ENCODE results near the gene CDH23.

The CDH23 gene

DNA sequence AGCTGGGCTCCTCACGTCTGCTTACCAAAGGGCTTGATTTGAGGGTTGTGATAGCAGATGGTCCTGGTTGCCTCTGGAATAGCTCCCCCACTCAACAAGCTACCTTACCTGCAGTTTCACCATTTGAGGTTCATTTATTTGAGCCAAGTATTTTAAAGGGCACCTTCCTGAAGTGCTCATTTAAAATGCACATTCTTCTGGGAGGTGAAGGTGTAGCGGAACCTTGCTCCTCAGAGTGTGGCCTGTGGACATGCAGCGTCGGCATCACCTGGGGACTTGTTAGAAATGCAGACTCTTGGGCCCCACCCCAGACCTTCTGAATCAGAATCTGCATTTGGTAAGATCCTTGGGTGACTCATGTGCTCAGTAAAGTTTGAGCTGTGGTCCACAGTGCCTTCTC is 2.3 kb downstream of the CDH23 start:
- no peak for TF ChIP-seq EZH2phosphoT487 (IDR thresholded peaks at IDR 0.05; ENCODE audit: borderline replicate concordance, low read length)
- TF ChIP-seq, protein P1, sequence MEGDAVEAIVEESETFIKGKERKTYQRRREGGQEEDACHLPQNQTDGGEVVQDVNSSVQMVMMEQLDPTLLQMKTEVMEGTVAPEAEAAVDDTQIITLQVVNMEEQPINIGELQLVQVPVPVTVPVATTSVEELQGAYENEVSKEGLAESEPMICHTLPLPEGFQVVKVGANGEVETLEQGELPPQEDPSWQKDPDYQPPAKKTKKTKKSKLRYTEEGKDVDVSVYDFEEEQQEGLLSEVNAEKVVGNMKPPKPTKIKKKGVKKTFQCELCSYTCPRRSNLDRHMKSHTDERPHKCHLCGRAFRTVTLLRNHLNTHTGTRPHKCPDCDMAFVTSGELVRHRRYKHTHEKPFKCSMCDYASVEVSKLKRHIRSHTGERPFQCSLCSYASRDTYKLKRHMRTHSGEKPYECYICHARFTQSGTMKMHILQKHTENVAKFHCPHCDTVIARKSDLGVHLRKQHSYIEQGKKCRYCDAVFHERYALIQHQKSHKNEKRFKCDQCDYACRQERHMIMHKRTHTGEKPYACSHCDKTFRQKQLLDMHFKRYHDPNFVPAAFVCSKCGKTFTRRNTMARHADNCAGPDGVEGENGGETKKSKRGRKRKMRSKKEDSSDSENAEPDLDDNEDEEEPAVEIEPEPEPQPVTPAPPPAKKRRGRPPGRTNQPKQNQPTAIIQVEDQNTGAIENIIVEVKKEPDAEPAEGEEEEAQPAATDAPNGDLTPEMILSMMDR (IDR thresholded peaks at IDR 0.05; ENCODE audit: low read depth, low read length, poor library complexity, severe bottlenecking): no peak
- H3K4me3 ChIP-seq (ENCODE audit: low read length): no peak overlapping the region
- H3K27me3 ChIP-seq (ENCODE audit: control insufficient read depth, low read length): no peaks in the 10 kb centered on the region

DNA sequence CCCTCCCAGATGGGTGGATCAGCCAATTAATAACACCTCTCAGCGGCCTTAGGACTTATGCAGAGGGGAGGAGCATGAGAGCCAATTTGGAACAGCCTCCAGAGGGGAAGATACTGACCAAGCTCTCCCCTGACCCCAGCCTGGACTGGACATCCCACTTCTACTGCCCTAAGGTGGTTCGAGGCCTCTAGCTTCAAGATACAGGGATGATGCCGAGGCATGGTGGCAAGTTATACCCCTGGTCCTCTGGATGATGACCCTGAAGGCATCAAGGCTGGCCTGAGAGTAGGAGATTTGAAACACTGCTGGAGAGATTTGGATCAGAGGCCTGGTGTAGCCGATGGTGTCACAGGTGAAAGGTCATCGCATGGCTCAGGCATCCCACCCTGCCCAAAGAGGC is 3.2 kb downstream of the CDH23 start:
- no peaks in the 10 kb centered on the region for H3K79me2 ChIP-seq (ENCODE audit: control insufficient read depth, low read length)
- H4K20me1 ChIP-seq (ENCODE audit: control insufficient read depth, insufficient read depth, low read depth, low read length): no peaks in the 10 kb centered on the region
- H3F3A ChIP-seq (ENCODE audit: control insufficient read depth, insufficient read depth): no peaks in the 10 kb centered on the region
- H3K27me3 ChIP-seq (ENCODE audit: control insufficient read depth, low read length): no peaks in the 10 kb centered on the region
- H3K4me1 ChIP-seq (ENCODE audit: control insufficient read depth, low read length): no peaks in the 10 kb centered on the region
- no peaks in the 10 kb centered on the region for H3K9me2 ChIP-seq (replicated peaks; ENCODE audit: control insufficient read depth, low read length)
- TF ChIP-seq, protein P1 (IDR thresholded peaks at IDR 0.05; ENCODE audit: low read depth, low read length, poor library complexity, severe bottlenecking): no peak
- TF ChIP-seq EZH2phosphoT487 (IDR thresholded peaks at IDR 0.05; ENCODE audit: borderline replicate concordance, low read length): no peak
- H3K36me3 ChIP-seq (ENCODE audit: control insufficient read depth, low read length): no peaks in the 10 kb centered on the region
- H3K9me3 ChIP-seq (ENCODE audit: control insufficient read depth, insufficient read depth, low read length): no peaks in the 10 kb centered on the region
- no peak overlapping the region for H3K4me2 ChIP-seq (ENCODE audit: low read length)
- no peak overlapping the region for H3K27ac ChIP-seq (ENCODE audit: low read depth, low read length)
- H3K4me3 ChIP-seq (ENCODE audit: low read length): no peak overlapping the region

More for the DNA sequence above, 2.3 kb downstream of the CDH23 start:
- no peaks in the 10 kb centered on the region for H3K9me3 ChIP-seq (ENCODE audit: control insufficient read depth, insufficient read depth, low read length)
- no peaks in the 10 kb centered on the region for H3K4me1 ChIP-seq (ENCODE audit: control insufficient read depth, low read length)
- H3F3A ChIP-seq (ENCODE audit: control insufficient read depth, insufficient read depth): no peaks in the 10 kb centered on the region
- no peak overlapping the region for H3K27ac ChIP-seq (ENCODE audit: low read depth, low read length)
- H4K20me1 ChIP-seq (ENCODE audit: control insufficient read depth, insufficient read depth, low read depth, low read length): no peaks in the 10 kb centered on the region
- H3K4me2 ChIP-seq (ENCODE audit: low read length): no peak overlapping the region
- H3K79me2 ChIP-seq (ENCODE audit: control insufficient read depth, low read length): no peaks in the 10 kb centered on the region
- no peaks in the 10 kb centered on the region for H3K9me2 ChIP-seq (replicated peaks; ENCODE audit: control insufficient read depth, low read length)
- H3K36me3 ChIP-seq (ENCODE audit: control insufficient read depth, low read length): no peaks in the 10 kb centered on the region

DNA sequence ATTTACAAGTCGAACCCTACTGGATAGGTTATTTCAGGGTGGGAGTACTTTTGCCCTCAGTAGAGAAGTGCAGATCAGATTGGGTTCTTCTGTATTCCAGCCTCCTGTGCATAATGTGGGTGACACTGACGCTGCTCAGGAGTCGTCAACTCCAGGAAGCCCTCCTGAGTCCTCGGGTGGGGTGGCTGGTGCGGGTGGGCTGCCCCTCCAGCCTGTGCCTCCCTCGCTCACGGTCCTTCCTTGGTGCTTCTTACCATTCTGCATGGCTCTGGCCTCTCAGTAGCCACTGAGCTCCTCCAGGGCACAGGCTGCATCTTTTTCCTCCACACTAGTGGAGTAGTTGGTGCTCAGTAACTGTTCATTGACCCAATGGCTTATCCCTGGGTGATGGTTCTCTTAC is 4.3 kb downstream of the CDH23 start:
- Histone ChIP-seq H3K4me3 (ENCODE audit: low read length) (no peak overlapping the region), H3K27me3 (ENCODE audit: control insufficient read depth, low read length) (no peaks in the 10 kb centered on the region), H3K27ac (ENCODE audit: low read depth, low read length) (no peak overlapping the region), H3K4me2 (ENCODE audit: low read length) (no peak overlapping the region), H3K36me3 (ENCODE audit: control insufficient read depth, low read length) (no peaks in the 10 kb centered on the region), H3K79me2 (ENCODE audit: control insufficient read depth, low read length) (no peaks in the 10 kb centered on the region), H3K9me3 (ENCODE audit: control insufficient read depth, insufficient read depth, low read length) (no peaks in the 10 kb centered on the region), H3F3A (ENCODE audit: control insufficient read depth, insufficient read depth) (no peaks in the 10 kb centered on the region), H3K9me2 (replicated peaks; ENCODE audit: control insufficient read depth, low read length) (no peaks in the 10 kb centered on the region), H4K20me1 (ENCODE audit: control insufficient read depth, insufficient read depth, low read depth, low read length) (no peaks in the 10 kb centered on the region), H3K4me1 (ENCODE audit: control insufficient read depth, low read length) (no peaks in the 10 kb centered on the region)
- TF ChIP-seq, protein P1 (IDR thresholded peaks at IDR 0.05; ENCODE audit: low read depth, low read length, poor library complexity, severe bottlenecking): no peak
- TF ChIP-seq EZH2phosphoT487 (IDR thresholded peaks at IDR 0.05; ENCODE audit: borderline replicate concordance, low read length): no peak

DNA sequence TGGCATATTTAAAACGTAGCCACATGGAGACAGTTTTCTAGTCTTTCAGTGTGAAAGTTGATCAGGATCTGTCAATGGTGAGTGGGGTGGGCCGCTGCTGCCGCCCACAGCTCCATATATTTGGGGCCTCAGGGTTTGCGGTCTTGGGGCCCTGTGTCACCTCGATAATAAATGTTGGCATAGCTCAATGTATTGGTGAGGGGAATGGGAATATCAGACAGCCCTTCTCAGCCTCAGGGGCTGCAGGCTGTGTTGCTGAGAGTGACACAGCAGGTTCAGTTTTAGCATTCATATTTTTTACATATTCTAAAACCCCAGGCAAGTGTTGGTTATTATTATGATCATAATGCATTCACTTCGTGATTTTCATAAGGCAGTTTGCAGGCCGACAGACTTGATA is 5.3 kb downstream of the CDH23 start:
- no peaks in the 10 kb centered on the region for H4K20me1 ChIP-seq (ENCODE audit: control insufficient read depth, insufficient read depth, low read depth, low read length)
- no peak overlapping the region for H3K4me3 ChIP-seq (ENCODE audit: low read length)
- no peaks in the 10 kb centered on the region for H3K36me3 ChIP-seq (ENCODE audit: control insufficient read depth, low read length)
- H3F3A ChIP-seq (ENCODE audit: control insufficient read depth, insufficient read depth): no peaks in the 10 kb centered on the region
- TF ChIP-seq EZH2phosphoT487 (IDR thresholded peaks at IDR 0.05; ENCODE audit: borderline replicate concordance, low read length): no peak
- TF ChIP-seq, protein P1 (IDR thresholded peaks at IDR 0.05; ENCODE audit: low read depth, low read length, poor library complexity, severe bottlenecking): no peak
- H3K4me2 ChIP-seq (ENCODE audit: low read length): no peak overlapping the region
- H3K27me3 ChIP-seq (ENCODE audit: control insufficient read depth, low read length): no peaks in the 10 kb centered on the region
- H3K79me2 ChIP-seq (ENCODE audit: control insufficient read depth, low read length): no peaks in the 10 kb centered on the region
- H3K27ac ChIP-seq (ENCODE audit: low read depth, low read length): no peak overlapping the region
- H3K9me3 ChIP-seq (ENCODE audit: control insufficient read depth, insufficient read depth, low read length): no peaks in the 10 kb centered on the region
- no peaks in the 10 kb centered on the region for H3K4me1 ChIP-seq (ENCODE audit: control insufficient read depth, low read length)
- H3K9me2 ChIP-seq (replicated peaks; ENCODE audit: control insufficient read depth, low read length): no peaks in the 10 kb centered on the region
